ENCODE measurements around the gene NREP. TPM values are rescaled to one million over a fixed set of nuclear protein-coding genes. Genes with fewer than 3 reads are reported as not detected.

The NREP gene
- total RNA-seq, 1 experiment from 2014 or later: not detected

- Histone ChIP-seq H3K4me3 (no peak overlapping the region), H3K79me2 (ENCODE audit: low read depth) (no peaks in the 10 kb centered on the region), H3K27ac (no peak overlapping the region), H3K9me2 (ENCODE audit: insufficient read depth) (no peaks in the 10 kb centered on the region), H3K36me3 (ENCODE audit: low read depth) (no peaks in the 10 kb centered on the region), H2AFZ (no peak overlapping the region), H4K20me1 (ENCODE audit: insufficient read depth) (no peaks in the 10 kb centered on the region), H3K4me2 (no peak overlapping the region), H3K9me3 (ENCODE audit: insufficient read depth, low read depth) (no peaks in the 10 kb centered on the region), H3F3A (ENCODE audit: insufficient read depth, low read depth) (no peaks in the 10 kb centered on the region), H3K27me3 (ENCODE audit: insufficient read depth, low read depth) (no peaks in the 10 kb centered on the region), H3K4me1 (replicated peaks; ENCODE audit: insufficient read depth) (no peaks in the 10 kb centered on the region)
- intact Hi-C loops (cut with micrococcal nuclease; ENCODE audit: unreplicated experiment): no loop called here
- TF ChIP-seq EZH2 (IDR thresholded peaks at IDR 0.05; ENCODE audit: low read depth): no peak
- TF ChIP-seq, protein P1, sequence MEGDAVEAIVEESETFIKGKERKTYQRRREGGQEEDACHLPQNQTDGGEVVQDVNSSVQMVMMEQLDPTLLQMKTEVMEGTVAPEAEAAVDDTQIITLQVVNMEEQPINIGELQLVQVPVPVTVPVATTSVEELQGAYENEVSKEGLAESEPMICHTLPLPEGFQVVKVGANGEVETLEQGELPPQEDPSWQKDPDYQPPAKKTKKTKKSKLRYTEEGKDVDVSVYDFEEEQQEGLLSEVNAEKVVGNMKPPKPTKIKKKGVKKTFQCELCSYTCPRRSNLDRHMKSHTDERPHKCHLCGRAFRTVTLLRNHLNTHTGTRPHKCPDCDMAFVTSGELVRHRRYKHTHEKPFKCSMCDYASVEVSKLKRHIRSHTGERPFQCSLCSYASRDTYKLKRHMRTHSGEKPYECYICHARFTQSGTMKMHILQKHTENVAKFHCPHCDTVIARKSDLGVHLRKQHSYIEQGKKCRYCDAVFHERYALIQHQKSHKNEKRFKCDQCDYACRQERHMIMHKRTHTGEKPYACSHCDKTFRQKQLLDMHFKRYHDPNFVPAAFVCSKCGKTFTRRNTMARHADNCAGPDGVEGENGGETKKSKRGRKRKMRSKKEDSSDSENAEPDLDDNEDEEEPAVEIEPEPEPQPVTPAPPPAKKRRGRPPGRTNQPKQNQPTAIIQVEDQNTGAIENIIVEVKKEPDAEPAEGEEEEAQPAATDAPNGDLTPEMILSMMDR (conservative IDR thresholded peaks at IDR 0.05): no peak
- BruUV-seq (replicated peaks): no TSS peak
- POLR2A ChIA-PET (ENCODE audit: unreplicated experiment): no interaction called here
- DNase-seq: no peak
- CTCF ChIA-PET: no interaction called here
These were observed 48.1 kb upstream of the NREP start for GRCh38 chr5:111805071-111805470.

DNA sequence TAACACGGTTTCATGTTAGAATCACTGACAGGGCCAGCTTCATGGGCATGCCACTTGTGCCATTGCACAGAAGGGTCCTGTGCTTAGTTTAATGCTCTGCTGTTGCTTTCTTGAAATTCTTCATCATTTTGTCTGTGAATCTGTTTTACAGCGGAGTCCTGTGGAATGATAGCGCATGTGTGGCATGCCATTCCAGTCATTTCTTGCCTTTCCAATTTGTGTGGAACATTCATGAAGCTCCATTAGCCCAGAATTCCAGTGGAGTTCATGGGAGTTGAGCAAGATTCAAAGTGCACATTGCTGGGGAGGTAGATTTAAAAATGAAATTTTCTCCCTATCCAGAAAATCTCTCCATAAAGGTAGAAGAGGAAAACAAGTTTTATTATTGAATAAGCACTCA is 43.4 kb upstream of the NREP start:
- POLR2A ChIA-PET (ENCODE audit: unreplicated experiment): no interaction called here
- H3K79me2 ChIP-seq (ENCODE audit: low read depth): no peaks in the 10 kb centered on the region
- H4K20me1 ChIP-seq (ENCODE audit: insufficient read depth): no peaks in the 10 kb centered on the region
- no peak overlapping the region for H2AFZ ChIP-seq
- no TSS peak for BruUV-seq (replicated peaks)
- no peaks in the 10 kb centered on the region for H3K27me3 ChIP-seq (ENCODE audit: insufficient read depth, low read depth)
- no peaks in the 10 kb centered on the region for H3K36me3 ChIP-seq (ENCODE audit: low read depth)
- CTCF ChIA-PET: no interaction called here
- H3K4me3 ChIP-seq: no peak overlapping the region
- H3K4me1 ChIP-seq (replicated peaks; ENCODE audit: insufficient read depth): no peaks in the 10 kb centered on the region
- no peak for DNase-seq
- intact Hi-C loops (cut with micrococcal nuclease; ENCODE audit: unreplicated experiment): no loop called here
- no peaks in the 10 kb centered on the region for H3K9me3 ChIP-seq (ENCODE audit: insufficient read depth, low read depth)
- no peaks in the 10 kb centered on the region for H3K9me2 ChIP-seq (ENCODE audit: insufficient read depth)
- H3F3A ChIP-seq (ENCODE audit: insufficient read depth, low read depth): no peaks in the 10 kb centered on the region
- no peak overlapping the region for H3K4me2 ChIP-seq
- H3K27ac ChIP-seq: no peak overlapping the region
- TF ChIP-seq, protein P1 (conservative IDR thresholded peaks at IDR 0.05): no peak
- no peak for TF ChIP-seq EZH2 (IDR thresholded peaks at IDR 0.05; ENCODE audit: low read depth)

DNA sequence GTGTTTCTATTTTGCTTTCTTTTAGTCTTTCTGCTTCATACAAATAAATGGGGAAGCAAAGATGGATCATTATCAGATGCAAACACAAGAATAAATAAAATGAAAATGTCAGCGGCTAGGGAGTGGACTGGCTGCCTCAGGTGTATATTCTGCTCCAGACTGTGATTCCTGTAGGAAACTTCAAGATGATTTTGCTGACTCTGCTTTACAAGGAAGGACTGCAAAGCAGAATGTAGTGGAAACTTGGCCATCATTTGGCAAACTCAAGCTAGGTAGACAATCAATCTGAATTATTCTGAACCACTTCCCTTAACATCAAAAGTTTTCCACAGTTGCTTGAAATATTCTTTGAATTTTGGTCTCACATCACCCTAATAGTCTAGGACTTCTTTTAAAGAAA is 38.1 kb upstream of the NREP start:
- Histone ChIP-seq H3K4me3 (no peak overlapping the region), H3K36me3 (ENCODE audit: low read depth) (no peaks in the 10 kb centered on the region), H3K27ac (no peak overlapping the region), H4K20me1 (ENCODE audit: insufficient read depth) (no peaks in the 10 kb centered on the region), H3K4me2 (no peak overlapping the region), H2AFZ (no peak overlapping the region), H3K4me1 (replicated peaks; ENCODE audit: insufficient read depth) (no peaks in the 10 kb centered on the region), H3K9me3 (ENCODE audit: insufficient read depth, low read depth) (no peaks in the 10 kb centered on the region; the same call in 1 of the 2 replicates), H3F3A (ENCODE audit: insufficient read depth, low read depth) (no peaks in the 10 kb centered on the region), H3K9me2 (ENCODE audit: insufficient read depth) (no peaks in the 10 kb centered on the region), H3K27me3 (ENCODE audit: insufficient read depth, low read depth) (no peaks in the 10 kb centered on the region), H3K79me2 (ENCODE audit: low read depth) (no peaks in the 10 kb centered on the region)
- no peak for DNase-seq
- TF ChIP-seq, protein P1 (conservative IDR thresholded peaks at IDR 0.05): no peak
- TF ChIP-seq EZH2 (IDR thresholded peaks at IDR 0.05; ENCODE audit: low read depth): no peak
- POLR2A ChIA-PET (ENCODE audit: unreplicated experiment): no interaction called here
- CTCF ChIA-PET: no interaction called here
- intact Hi-C loops (cut with micrococcal nuclease; ENCODE audit: unreplicated experiment): no loop called here
- no TSS peak for BruUV-seq (replicated peaks)
